Esophagus squamous epithelium (tissue), 4 donors: ENCODE data around the gene MYO1D.

Source experiments
- CTCF ChIP-seq, 6 experiments: fragments of 450-650 bp in 4 of 6; fragments of 200-600 bp in 2 of 6; sonication (generic) in 2 of 6; IDR thresholded peaks; one replicate each; pipeline ENCODE4 v1.5.1; 2016 to 2019; ENCODE audit warnings: antibody characterized with exemption in 6 of 6, mild to moderate bottlenecking in 4 of 6, moderate library complexity in 4 of 6
- POLR2A ChIP-seq, 4 donors: fragments of 450-650 bp; IDR thresholded peaks; one replicate each; pipeline ENCODE4 v1.6.1; 2017; ENCODE audit warnings: antibody characterized with exemption in 4 of 4, mild to moderate bottlenecking in 4 of 4, moderate library complexity in 3 of 4

- TF ChIP-seq POLR2A (IDR thresholded peaks at IDR 0.05) (no peak), CTCF (IDR thresholded peaks at IDR 0.05) (no peak)
These were observed 351.8 kb downstream of the MYO1D start for GRCh38 chr17:32525122-32525521.
